NCI-H1930 (cell line): ENCODE results near the gene USP14.

Source experiments
- DNase-seq, 2 experiments: peaks; one replicate each; lab custom pipeline; 2025; lab: John Stamatoyannopoulos, UW

The USP14 gene

DNA sequence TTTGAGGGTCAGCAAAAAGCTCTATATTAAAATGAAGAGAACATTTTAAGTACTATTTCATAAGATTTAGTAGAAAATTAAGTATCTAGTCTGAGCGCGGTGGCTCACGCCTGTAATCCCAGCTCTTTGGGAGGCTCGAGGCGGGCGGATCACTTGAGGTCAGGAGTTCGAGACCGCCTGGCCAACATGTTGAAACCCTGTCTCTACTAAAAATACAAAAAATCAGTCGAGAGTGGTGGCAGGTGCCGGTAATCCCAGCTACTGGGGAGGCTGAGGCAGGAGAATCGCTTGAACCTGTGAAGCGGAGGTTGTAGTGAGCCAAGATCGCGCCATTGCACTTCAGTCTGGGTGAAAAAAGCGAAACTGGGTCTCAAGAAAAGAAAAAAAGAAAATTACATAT lies 1.6 kb downstream of the USP14 start:
- DNase-seq = no peak

DNA sequence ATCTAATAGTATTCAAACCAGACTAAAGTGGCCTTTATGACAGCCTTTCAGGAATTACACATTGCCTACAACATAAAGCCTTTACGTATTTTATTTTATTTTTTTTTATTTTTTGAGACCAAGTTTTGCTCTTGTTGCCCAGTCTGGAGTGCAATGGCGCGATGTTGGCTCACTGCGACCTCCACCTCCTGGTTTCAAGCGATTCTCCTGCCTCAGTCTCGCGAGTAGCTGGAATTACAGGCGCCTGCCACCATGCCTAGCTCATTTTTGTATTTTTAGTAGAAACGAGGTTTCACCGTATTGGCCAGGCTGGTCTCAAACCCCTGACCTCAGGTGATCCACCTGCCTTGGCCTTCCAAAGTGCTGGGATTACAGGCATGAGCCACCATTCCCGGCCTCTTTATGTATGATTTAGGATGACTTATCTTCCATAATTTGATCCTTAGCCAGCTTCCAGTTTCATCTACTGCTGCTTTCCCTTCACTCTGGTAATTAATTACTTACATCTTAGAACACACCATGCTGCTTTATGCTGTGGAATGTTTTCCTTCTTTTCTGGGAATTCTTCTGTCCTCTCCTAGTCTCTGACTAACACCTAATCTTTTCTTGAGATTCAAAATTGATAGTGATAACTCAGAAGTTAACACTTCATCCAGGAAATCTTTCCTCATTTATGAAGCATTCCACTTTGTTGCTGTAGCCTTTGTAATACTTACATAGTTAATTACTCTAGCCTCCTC lies 2.6 kb downstream of the USP14 start:
- DNase-seq = no peak

DNA sequence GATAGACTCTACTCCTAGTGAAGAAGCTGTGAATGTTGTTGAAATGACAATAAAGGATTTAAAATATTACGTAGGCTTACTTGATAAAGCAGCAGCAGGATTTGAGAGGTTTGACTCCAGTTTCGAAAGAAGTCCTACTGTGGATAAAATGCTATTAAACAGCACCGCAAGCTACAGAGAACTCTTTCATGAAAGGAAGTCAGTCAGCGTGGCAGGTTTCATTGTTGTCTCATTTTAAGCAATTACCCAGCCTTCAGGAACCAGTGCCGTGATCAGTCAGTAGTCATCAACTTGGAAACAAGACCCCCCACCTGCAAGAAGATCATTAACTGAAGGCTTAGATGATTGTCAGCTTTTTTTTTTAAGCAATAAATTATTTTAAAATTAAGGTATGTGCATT lies 14.0 kb downstream of the USP14 start:
- DNase-seq = no peak

DNA sequence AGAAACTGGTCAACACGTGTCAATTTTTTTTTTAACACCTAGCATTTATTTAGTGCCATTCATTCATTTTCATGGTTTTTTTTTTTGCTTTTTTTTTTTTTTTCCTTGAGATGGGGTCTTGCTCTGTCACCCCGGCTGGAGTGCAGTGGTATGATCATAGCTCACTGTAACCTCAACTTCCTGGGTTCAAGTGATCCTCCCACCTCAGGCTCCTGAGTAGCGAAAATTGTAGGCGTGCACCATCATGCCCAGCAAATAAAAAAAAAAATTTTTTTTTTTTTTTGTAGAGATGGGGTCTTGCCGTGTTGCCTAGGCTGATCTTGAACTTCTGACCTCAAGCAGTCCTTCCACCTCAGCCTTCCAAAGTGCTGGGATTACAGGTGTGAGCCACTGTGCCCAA lies 21.1 kb downstream of the USP14 start:
- no peak for DNase-seq

DNA sequence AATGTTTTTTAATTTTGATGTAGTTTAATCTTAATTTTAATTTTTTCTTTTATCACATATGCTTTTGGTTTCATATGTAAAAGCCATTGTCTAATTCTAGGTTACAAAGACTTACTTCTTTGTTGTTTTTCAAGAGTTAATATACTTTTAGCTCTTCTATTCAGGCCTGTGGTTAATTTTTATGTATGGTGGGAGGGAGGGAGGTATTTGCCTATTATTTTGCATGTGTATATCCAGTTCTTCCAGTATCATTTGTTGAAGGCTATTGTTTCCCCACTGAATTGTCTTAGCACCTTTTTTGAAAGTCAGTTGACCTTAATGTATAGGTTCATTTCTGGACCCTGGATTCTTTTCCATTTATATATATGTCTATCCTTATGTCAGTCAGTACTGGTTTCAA lies 23.4 kb downstream of the USP14 start:
- no peak for DNase-seq

DNA sequence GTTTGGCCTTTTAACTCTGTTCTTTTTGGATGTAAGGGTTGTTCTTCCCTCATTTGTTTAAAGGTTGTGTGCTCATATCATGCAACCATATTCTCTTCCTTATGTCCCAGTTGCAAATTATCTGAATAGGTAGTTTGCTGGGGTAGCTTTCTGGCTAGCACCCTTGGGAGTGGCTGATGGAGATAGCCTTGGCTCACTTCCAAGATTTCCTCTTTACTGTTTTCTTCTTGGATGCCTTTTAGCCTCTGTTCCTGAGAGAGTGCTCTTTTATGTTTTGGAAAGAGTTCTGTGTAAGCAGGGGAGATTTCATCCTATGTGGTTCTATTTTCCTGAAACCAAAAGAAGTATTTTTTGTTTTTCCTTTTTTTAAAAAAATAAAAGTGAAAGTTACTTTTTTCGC lies 25.4 kb downstream of the USP14 start:
- DNase-seq = no peak

DNA sequence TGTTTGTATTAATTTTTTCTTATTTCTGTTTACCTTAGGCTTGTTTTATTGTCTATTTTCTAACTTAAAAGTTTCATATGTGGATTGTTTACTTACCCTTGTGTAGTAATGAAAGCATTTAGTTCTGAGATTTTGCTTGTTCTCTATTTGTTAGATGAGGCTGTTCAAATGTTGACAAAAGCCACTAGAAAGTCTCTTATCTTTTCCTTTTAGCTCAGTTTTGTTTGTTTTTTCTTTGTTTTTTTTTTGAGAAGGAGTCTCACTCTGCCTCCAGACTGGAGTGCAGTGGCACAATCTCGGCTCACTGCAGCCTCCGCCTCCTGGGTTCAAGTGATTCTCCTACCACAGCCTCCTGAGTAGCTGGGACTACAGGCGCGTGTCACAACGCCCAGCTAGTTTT lies 30.9 kb downstream of the USP14 start:
- DNase-seq = no peak

DNA sequence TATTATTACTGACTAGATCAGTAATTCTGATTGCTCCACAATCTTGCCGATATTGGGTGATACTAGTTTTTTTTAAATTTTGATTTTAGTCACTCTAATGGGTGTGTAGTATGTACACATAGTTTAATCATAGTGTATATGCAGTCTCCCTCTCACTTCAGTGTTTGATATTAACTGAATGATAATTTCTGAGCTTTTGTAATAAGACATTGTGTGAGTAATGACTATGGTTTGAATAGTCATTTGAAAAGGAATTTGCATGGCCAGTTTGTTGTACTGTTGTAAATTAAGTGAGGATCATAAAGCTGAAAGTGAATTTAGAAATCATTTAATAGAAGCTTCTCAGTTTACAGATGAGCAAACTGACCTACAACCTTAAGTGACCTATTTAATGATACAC lies 33.4 kb downstream of the USP14 start:
- DNase-seq = no peak

DNA sequence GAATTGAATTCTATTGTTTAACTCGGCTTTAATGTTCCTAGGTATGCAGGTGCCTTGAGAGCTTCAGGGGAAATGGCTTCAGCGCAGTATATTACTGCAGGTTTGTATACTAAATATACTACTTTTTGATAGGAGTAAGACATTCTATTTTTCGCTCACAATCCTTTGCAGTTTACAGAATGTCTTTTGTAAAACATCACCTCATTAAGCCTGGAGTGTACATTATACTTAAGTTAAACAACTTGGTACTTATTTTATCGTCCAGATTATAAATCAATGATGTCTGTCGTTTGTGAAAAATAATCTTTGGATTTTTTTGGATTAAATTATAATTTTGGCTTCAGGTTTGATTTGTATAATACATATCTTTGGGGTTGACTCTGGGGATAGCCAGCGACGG lies 34.4 kb downstream of the USP14 start:
- DNase-seq = no peak

DNA sequence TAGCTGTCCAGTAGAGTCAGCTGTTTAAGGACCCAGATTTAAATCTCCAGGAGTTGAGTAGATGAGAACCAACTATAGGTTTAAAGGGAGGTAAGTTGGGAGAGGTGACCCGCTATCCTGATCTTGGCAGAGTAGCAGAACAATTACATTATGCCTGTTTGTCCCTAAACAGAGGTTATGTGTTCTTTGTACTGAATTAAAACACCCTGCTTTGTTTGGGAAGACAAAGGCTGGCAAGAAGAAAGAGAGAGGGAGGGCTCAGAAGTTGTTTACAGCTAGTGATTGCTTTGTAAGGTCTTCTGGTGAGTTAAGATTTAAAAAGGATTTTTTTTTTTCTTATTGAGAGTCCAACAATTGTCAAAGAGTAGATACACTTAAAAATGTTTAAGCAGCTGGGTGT lies 37.3 kb downstream of the USP14 start:
- DNase-seq = no peak

DNA sequence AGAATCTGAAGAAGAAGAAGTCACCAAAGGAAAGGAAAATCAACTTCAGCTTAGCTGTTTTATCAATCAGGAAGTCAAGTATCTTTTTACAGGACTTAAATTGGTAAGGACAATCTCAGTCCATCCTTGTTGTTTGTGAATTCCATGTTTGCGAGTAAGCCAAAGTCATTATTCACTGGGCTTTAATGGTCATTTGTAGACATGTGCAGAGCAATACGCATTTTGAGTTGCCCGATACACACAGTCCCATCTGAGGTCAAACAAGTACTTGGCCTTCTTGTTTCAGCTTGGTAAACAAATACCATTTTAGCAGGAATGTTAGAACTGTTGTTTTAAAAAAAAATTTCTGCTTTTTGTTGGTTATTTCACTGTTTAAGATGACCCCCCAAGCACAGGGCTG lies 40.9 kb downstream of the USP14 start:
- DNase-seq = no peak

DNA sequence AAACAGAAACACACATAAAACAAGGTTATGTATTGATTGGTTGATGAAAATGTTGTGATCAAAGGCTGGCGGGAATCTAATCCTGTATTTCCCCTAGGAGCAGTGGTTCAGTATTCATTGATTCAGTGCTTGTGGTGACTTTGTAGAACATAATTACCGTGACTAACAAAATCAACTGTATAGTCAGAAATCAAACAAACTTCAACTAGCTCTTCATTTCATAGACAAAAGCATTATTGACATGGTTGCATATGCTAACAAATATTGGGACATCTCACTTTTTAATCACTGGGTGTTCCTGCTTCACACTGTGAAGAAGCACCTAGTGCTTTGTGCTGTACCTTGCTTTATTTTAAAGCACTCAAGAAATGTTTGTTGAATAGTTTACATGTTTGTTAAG lies 41.4 kb downstream of the USP14 start:
- peak; percentile 9 to 56 for DNase-seq

DNA sequence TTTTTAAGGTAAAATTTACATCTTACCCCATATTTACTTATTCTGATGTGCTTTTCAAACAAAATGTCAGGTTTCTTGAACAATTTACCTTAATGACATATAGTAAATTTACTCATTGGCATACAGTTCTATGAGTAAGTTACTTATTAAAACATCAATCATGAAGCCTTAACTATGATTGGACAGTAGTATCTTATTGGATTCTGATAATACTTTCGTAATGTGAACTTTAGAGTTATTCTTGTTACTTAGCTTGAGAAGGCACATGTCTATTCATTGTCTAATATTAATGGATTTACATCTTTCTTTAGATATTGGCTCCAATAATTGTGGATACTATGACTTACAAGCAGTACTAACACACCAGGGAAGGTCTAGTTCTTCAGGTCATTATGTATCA lies 51.7 kb downstream of the USP14 start:
- no peak for DNase-seq

DNA sequence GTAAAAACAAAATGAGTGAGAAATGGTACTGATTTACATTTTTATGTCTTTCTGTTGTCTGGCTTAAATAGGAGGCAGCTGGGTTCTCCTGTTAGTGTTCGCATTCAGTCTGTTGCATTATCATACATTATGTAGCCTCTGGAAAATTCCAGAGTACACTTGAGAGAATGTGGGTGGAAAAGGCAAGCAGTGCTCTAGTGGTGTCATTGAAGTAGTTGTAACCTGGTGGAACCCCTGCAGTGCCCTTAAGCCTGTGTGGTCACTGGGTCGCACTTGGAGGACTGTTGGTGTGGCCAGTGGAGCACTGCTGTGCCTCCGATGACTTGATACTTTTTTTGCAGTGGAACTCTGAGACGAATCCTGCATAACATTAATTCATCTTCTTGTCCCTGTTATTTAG lies 52.4 kb downstream of the USP14 start:
- no peak for DNase-seq

DNA sequence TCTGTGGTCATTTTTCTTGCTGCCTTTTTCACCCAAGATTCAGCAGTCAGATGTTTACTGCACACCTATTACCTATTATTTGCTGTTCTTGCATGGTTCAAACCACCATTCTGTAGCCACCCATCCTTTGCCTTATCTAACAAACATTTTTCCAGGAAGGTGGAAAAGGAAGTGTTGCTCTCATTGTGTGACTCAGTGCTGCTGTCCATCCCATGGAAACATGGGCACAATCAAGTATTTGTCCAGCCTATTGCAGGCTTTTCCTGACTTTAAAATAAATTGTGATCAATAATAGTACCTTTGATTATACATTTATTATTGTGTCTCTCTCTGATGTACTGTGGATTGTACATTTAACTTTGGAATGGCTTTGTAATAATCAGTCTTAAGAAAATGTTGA lies 53.2 kb downstream of the USP14 start:
- DNase-seq = no peak

DNA sequence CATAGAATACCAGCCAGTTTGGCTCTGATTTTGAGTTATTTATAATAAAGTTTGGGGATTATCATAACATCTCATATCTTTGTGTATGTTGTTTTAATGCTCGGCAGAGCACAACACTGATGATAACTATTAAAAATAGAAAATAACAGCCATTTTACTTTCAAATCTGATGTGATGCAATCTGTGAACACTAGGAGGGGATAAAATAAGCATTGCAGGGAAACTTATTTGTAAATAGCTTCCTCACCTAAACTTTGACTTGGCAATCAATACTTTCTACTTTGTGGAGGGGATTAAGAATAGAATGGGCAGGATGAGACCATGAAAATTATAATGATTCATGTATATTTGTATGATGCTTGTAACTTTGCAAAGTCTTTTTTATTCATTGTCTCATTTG lies 54.4 kb downstream of the USP14 start:
- DNase-seq = no peak

DNA sequence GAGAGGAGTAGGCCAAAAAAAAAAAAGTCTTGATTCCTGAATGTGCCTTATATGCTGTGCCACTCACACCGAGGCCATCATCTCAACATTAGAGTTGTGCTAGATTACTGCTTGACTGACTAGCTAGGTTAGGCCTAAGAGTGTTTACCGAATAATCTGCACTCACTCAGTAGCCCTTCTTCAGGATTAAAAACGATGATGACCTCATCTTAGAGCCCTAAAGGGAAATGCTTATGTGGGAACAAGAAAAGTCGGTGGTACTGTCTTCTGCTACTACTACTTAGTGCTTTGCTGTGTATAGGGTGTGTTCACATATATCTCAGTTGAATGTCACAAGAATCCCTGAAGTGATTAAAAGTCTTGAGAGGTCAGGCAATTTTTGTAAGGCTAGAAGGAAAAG lies 55.1 kb downstream of the USP14 start:
- no peak for DNase-seq

DNA sequence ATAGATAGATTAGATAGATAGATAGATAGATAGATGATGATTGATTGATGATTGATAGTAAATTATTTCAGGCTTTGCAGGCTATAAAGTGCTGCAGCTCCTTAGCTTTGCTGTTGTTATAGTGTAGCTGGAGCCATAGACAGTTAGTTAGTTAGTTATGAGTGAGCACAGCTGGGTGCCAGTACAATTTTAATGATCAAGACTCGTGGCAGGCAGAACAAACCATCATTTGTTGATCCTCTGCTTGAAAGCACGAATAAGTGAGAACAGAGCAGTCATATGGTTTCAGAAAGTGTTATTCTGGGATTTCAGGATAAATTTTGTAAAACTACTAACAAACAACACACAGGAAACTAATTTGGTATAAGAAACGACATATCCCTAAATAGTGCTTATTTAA lies 55.6 kb downstream of the USP14 start:
- DNase-seq = no peak

DNA sequence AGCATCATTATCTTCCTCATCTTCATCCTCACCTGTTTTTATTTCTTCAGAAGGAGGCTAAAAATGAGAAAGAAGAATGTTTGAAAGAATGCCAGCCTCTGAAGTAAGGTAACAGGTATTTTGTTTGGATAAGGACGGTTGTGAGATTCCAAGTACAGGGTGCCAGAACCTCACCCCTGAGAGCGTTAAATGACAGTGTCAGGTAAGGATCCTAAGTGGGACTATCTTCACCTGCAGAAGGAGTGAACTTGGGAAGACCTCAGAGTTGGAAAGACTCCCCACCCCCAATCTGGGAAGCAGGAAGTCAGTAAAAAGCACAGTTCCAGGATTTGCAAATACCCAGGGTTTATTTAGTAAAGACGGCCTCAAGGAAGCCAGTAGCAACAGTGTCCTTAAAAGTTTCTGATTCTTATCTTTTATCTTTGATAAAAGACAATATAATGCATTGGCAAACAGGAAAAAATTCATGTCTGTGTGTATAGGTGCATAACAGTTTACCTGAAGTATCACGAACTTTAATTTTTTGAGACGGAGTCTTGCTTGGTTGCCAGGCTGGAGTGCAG lies 57.2 kb downstream of the USP14 start:
- no peak for DNase-seq

DNA sequence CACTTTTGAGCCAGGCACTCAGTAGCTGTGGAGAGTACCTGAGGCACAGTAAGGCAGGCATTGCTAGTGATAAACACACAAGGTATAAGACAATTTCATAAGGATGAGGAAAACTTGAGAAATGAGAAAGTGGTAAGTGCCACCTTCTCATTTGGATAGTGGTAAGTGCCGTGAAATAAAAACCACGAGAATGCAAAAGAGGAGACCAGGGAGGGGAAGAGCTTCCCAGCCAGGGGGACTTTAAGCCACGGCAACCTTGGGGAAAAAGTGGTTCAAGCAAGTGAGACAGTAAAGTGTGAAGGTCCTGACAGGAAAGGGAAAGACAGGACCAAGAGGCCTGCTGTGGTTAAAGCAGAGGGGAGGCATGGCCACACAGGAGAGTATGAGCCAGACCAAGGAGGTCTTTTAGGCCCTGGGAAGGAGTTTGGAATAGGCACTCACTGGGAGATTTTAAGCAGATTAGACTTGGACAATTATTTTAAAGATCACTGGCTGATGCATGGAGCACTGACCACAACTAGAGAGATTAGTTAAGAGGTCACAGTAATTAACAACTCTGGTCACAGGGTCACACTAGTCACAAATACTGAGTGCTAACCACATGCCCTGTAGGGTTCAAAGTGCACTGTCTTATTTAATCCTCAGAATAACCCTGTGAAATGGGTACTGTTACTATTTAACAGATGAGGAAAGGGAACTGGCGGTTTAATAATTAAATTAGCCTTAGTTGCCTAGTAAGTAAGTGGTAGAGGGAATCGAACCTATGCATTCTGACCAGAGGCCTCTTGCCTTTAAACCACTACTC lies 59.4 kb downstream of the USP14 start:
- DNase-seq = no peak

DNA sequence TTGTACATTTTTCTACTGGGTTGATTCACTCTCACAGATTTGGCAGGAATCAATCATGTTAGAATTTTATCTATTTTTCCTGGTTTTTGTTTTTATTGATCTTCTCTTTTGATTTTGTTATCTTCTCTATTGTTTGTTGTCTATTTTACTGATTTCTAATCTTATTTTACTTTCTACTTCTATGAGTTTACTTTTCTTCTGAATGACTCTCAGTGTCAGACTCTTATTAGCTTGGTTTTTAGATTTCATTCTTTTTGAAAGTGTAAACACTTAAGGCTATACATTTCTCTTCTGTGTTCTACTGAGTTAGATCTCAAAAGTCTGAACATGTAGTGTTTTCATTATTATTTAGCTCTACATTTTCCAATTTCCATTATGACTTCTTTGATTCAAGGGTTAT lies 62.4 kb downstream of the USP14 start:
- DNase-seq = no peak

DNA sequence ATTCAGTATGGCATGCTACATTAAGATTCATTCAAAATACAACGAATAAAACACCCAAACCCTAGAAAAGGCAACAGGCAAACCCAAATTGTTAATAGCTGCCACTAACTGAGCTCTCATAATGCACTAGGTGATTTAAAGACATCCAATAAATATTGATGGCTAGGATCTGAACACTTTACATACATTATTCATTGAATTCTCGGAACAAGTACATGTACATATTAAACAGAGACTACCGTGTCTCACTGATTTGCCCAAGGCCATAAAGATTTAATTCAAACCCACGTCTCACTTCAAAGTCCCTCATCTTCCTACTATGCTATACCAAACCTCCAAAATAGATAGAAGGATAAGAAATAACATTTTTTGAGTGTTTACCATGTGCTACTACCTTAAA lies 67.4 kb downstream of the USP14 start:
- DNase-seq = no peak

DNA sequence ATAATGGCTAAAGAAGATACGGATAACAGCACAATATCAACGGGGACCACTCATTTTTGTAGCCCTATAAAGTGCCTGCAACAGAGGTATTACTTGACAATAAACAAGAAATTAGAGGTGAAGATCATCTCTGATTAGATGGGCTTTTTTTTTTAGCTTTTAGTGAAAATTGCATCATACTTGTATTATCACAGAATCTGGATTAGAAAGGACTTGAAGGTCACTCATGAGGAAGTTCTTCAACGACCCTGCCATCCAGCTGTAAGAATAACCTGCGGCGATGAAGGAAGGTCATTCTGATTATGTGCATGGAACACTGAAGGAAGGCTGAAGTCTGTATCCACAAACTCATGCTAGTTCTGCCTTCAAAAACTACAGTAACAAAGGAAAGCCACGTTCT lies 69.0 kb downstream of the USP14 start:
- DNase-seq = no peak

DNA sequence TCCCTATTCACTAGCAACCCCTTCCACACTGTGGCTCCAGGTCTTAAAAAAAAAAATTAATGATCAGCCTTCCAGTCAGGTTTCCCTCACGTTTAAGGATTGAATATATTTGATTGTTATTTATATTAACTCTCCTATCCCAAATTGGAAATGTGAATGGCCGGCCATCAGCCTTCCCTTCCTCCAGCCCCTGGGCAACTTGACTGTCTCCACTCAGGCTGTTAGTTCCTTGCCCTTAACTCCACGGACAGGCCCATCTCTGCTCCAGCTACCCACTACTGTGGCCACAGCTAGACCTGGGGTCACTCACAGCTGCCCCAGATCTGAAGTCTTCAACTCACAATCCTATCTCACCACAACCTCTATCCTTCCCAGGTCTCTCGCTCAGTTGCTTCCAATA lies 69.5 kb downstream of the USP14 start:
- no peak for DNase-seq
